ENCODE results near the gene CACNA1B. TPM values are rescaled to one million over a fixed set of nuclear protein-coding genes. Genes with fewer than 3 reads are reported as not detected.

The CACNA1B gene
- total and polyA plus RNA-seq, 9 of the 15 experiments (the other 6 are each of a cell fraction or from before 2014, with no cell fraction given): 0.01 to 0.04 TPM; not detected in 7

DNA sequence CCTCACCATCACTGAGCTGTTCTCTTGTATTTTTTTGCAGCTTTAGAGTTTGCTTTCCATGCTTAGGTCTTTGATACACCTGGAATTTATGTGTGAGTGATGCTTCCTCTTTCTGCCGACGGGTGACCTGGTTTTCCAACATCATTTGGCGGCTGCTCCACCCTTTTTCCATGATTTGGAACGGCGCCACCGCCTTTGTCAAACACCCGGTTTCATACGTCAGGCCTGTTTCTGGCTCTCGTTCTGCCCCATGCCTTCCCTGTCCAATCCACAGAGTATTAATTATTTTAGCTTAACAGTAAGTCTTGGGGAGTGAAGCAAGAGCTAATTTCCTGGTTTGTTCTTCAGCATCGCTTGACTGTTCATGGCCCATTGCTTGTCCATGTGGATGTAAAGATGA is 30.2 kb downstream of the CACNA1B start:
- CTCF ChIA-PET (ENCODE audit: low intra/inter-chr PET ratio): no interaction called here

More for the DNA sequence above, 30.2 kb downstream of the CACNA1B start:
- H4K20me1 ChIP-seq (replicated peaks; ENCODE audit: control insufficient read depth, insufficient read depth, low read length): no peaks in the 10 kb centered on the region
- POLR2A ChIA-PET: interaction anchor here (0.8 kb wide), 1 partner anchor 36 kb away, joined by 3 read pairs; no protein-coding TSS in a partner anchor
- TF ChIP-seq NRF1 (conservative IDR thresholded peaks at IDR 0.05 in 1 of 2, IDR thresholded peaks at IDR 0.05 in 1 of 2) (no peak), CBX8 (IDR thresholded peaks at IDR 0.05; ENCODE audit: borderline replicate concordance, extremely low read depth, low read depth, low read length, poor library complexity, severe bottlenecking) (no peak), MTA1 (IDR thresholded peaks at IDR 0.05; ENCODE audit: borderline replicate concordance) (no peak), TFAM (CRISPR knock-in tag; conservative IDR thresholded peaks at IDR 0.05) (no peak), ZBTB40 (IDR thresholded peaks at IDR 0.05) (no peak), ZBTB40 (CRISPR knock-in tag; IDR thresholded peaks at IDR 0.05) (no peak), POLR2B (IDR thresholded peaks at IDR 0.05; ENCODE audit: low read depth, partially characterized antibody) (no peak), PYGO2 (tag; IDR thresholded peaks at IDR 0.05) (no peak)
- TF ChIP-seq, protein P1, sequence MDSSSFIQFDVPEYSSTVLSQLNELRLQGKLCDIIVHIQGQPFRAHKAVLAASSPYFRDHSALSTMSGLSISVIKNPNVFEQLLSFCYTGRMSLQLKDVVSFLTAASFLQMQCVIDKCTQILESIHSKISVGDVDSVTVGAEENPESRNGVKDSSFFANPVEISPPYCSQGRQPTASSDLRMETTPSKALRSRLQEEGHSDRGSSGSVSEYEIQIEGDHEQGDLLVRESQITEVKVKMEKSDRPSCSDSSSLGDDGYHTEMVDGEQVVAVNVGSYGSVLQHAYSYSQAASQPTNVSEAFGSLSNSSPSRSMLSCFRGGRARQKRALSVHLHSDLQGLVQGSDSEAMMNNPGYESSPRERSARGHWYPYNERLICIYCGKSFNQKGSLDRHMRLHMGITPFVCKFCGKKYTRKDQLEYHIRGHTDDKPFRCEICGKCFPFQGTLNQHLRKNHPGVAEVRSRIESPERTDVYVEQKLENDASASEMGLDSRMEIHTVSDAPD (CRISPR knock-in tag; IDR thresholded peaks at IDR 0.05): no peak
- ATAC-seq: no peak
- FAIRE-seq: no peak
- no peak overlapping the region for H3K4me2 ChIP-seq (ENCODE audit: insufficient read depth, low read length)
- H3K79me2 ChIP-seq (ENCODE audit: control insufficient read depth, insufficient read depth, low read length): no peaks in the 10 kb centered on the region
- in situ Hi-C loops (cut with MboI) (no loop called here), intact Hi-C loops (cut with micrococcal nuclease) (no loop called here)
- H3K36me3 ChIP-seq (ENCODE audit: control insufficient read depth, insufficient read depth, low read length): no peaks in the 10 kb centered on the region
- no peak for DNase-seq (ENCODE audit: extremely low read depth in 1 of 4, low spot score in 3 of 4)
- no peak overlapping the region for H3K4me3 ChIP-seq
- BruUV-seq (replicated peaks): no TSS peak
- no peak overlapping the region for H2AFZ ChIP-seq (ENCODE audit: low read depth, low read length)
- no peaks in the 10 kb centered on the region for H3K4me1 ChIP-seq (replicated peaks in 1 of 2; ENCODE audit: control insufficient read depth in 2 of 2, insufficient read depth in 2 of 2, low read length in 2 of 2)
- no peaks in the 10 kb centered on the region for H3K9me3 ChIP-seq (replicated peaks; ENCODE audit: control insufficient read depth, insufficient read depth, low read depth, low read length)
- no peaks in the 10 kb centered on the region for H3K9me1 ChIP-seq (ENCODE audit: control insufficient read depth, insufficient read depth, low read length)
- H3K27ac ChIP-seq (ENCODE audit: extremely low read depth, low read depth, low read length): no peak overlapping the region
- WGBS (ENCODE audit: insufficient coverage, low coverage, missing lambda C conversion rate): 2% methylated on average over 8 of the region's 10 CpGs
- H3K9ac ChIP-seq (ENCODE audit: insufficient read depth in 1 of 2, low read depth in 2 of 2, low read length in 2 of 2): no peak overlapping the region
- peaks cover 19 to 52% of the 10 kb centered on the region in 2 experiments for H3K27me3 ChIP-seq (ENCODE audit: control insufficient read depth in 2 of 2, insufficient read depth in 2 of 2, low read length in 2 of 2)
